Tibial artery (tissue), 4 donors: ENCODE results near the gene PLOD3.

Experiments used
- DNase-seq, 2 donors: peaks; one replicate each; pipeline ENCODE4 v3.0.0-alpha.2; 2019
- H3K27ac ChIP-seq, 2 donors: fragments of 200-600 bp; sonication (generic) in 1 of 2; 1 replicate in 1 of 2; 2 replicates in 1 of 2; pipeline ENCODE4 v1.5.1; 2018 to 2019; ENCODE audit warnings: mild to moderate bottlenecking in 1 of 2
- H3K27me3 ChIP-seq, 2 donors: fragments of 200-600 bp; sonication (generic) in 1 of 2; one replicate each; pipeline versions ENCODE4 v1.5.1 to v1.6.0; 2016 to 2019
- H3K36me3 ChIP-seq, 3 donors: fragments of 200-600 bp; sonication (generic) in 2 of 3; one replicate each; pipeline ENCODE4 v1.5.1; 2016 to 2019; ENCODE audit warnings: mild to moderate bottlenecking in 2 of 3
- H3K4me1 ChIP-seq, 4 donors: fragments of 200-600 bp; sonication (generic) in 2 of 4; 1 replicate in 3 of 4; 2 replicates in 1 of 4; pipeline ENCODE4 v1.5.1; 2016 to 2019
- H3K4me3 ChIP-seq, 2 donors: fragments of 200-600 bp; sonication (generic) in 1 of 2; 1 replicate in 1 of 2; 2 replicates in 1 of 2; pipeline ENCODE4 v1.5.1; 2018 to 2019; ENCODE audit warnings: mild to moderate bottlenecking in 2 of 2
- H3K9me3 ChIP-seq, 3 donors: fragments of 200-600 bp; sonication (generic) in 1 of 3; one replicate each; pipeline ENCODE4 v1.5.1; 2016 to 2019
- CTCF ChIP-seq, 2 experiments: fragments of 200-600 bp in 1 of 2; fragments of 450-650 bp in 1 of 2; IDR thresholded peaks; one replicate each; pipeline ENCODE4 v1.5.1; 2017 to 2019; ENCODE audit warnings: antibody characterized with exemption in 2 of 2, mild to moderate bottlenecking in 1 of 2, moderate library complexity in 1 of 2
- intact Hi-C: fragments of 100-400 bp; cut with DNase I; formaldehyde crosslinking; loops from one replicate; pipeline ENCODE4 v1.15.0; 2023; ENCODE audit warnings: low total_unique reads

Gene PLOD3

GRCh38 chr7:101160910-101161309 lies 56.5 kb downstream of the PLOD3 start:
- Histone ChIP-seq H3K9me3 (no peaks in the 10 kb centered on the region), H3K4me1 (peaks cover 0 to 39% (median 33%) of the 10 kb centered on the region in 4 donors), H3K27me3 (peaks cover 5 to 81% of the 10 kb centered on the region in 2 donors), H3K36me3 (peaks cover 33 to 42% (median 36%) of the 10 kb centered on the region in 3 donors), H3K27ac (no peak overlapping the region), H3K4me3 (no peak overlapping the region)
- DNase-seq, result no peak
- intact Hi-C loops, result loop anchor here (10.0 kb wide), 1 partner anchor 266 kb away; the partner anchor contains the start of gene ACHE
- no peak for TF ChIP-seq CTCF (IDR thresholded peaks at IDR 0.05)

GRCh38 chr7:101159696-101160674 lies 57.4 kb downstream of the PLOD3 start:
- intact Hi-C loops, result loop anchor here (10.0 kb wide), 1 partner anchor 265 kb away; the partner anchor contains the start of gene ACHE
- Histone ChIP-seq H3K9me3 (no peaks in the 10 kb centered on the region), H3K27ac (no peak overlapping the region), H3K36me3 (peaks cover 33 to 42% (median 36%) of the 10 kb centered on the region in 3 donors), H3K4me3 (no peak overlapping the region), H3K4me1 (peaks cover 0 to 36% (median 29%) of the 10 kb centered on the region in 4 donors), H3K27me3 (peaks cover 5 to 72% of the 10 kb centered on the region in 2 donors)
- no peak for DNase-seq
- no peak for TF ChIP-seq CTCF (IDR thresholded peaks at IDR 0.05)

- no peak for DNase-seq
- intact Hi-C loops, result no loop called here
- H3K9me3 ChIP-seq, result no peaks in the 10 kb centered on the region
Measured at GRCh38 chr7:101156866-101157589, 60.4 kb downstream of the PLOD3 start.

GRCh38 chr7:101156277-101156676 lies 61.1 kb downstream of the PLOD3 start:
- intact Hi-C loops, result no loop called here
- peaks cover 33 to 42% (median 36%) of the 10 kb centered on the region in 3 donors for H3K36me3 ChIP-seq
- TF ChIP-seq CTCF (IDR thresholded peaks at IDR 0.05), result no peak
- peaks cover 0 to 35% of the 10 kb centered on the region in 2 donors for H3K27me3 ChIP-seq
- peaks cover 0 to 18% (median 9%) of the 10 kb centered on the region in 4 donors for H3K4me1 ChIP-seq
- H3K4me3 ChIP-seq, result no peak overlapping the region
- DNase-seq, result no peak
- no peak overlapping the region for H3K27ac ChIP-seq
- H3K9me3 ChIP-seq, result no peaks in the 10 kb centered on the region

More at GRCh38 chr7:101156866-101157589, 60.4 kb downstream of the PLOD3 start:
- peaks cover 33 to 42% (median 36%) of the 10 kb centered on the region in 3 donors for H3K36me3 ChIP-seq
- no peak overlapping the region for H3K4me3 ChIP-seq
- H3K27ac ChIP-seq, result no peak overlapping the region
- peaks cover 0 to 43% of the 10 kb centered on the region in 2 donors for H3K27me3 ChIP-seq
- peaks cover 0 to 18% (median 9%) of the 10 kb centered on the region in 4 donors for H3K4me1 ChIP-seq
- no peak for TF ChIP-seq CTCF (IDR thresholded peaks at IDR 0.05)
